ENCODE measurements around the gene BRD9. TPM values are rescaled to one million over a fixed set of nuclear protein-coding genes. Genes with fewer than 3 reads are reported as not detected.

Gene BRD9
- total and polyA plus RNA-seq, 9 of the 15 experiments (the other 6 are each of a cell fraction or from before 2014, with no cell fraction given), result 2.4 to 68.7 (median 44.9) TPM

- Histone ChIP-seq H3K36me3 (ENCODE audit: control insufficient read depth, insufficient read depth, low read length) (peaks cover 45% of the 10 kb centered on the region; the same call in 2 of the 3 replicates), H3K4me1 (replicated peaks in 1 of 2; ENCODE audit: control insufficient read depth in 2 of 2, insufficient read depth in 2 of 2, low read length in 2 of 2) (peaks cover 0 to 39% of the 10 kb centered on the region in 2 experiments; a peak in 2 of 5 replicates), H3K9ac (ENCODE audit: insufficient read depth in 1 of 2, low read depth in 2 of 2, low read length in 2 of 2) (peak overlapping the region in 1 of 2 experiments; percentile 64; a peak in 1 of 4 replicates), H3K27me3 (ENCODE audit: control insufficient read depth in 2 of 2, insufficient read depth in 2 of 2, low read length in 2 of 2) (no peaks in the 10 kb centered on the region), H3K4me2 (ENCODE audit: insufficient read depth, low read length) (no peak overlapping the region), H3K9me1 (ENCODE audit: control insufficient read depth, insufficient read depth, low read length) (no peaks in the 10 kb centered on the region), H3K9me3 (replicated peaks; ENCODE audit: control insufficient read depth, insufficient read depth, low read depth, low read length) (no peaks in the 10 kb centered on the region), H3K79me2 (ENCODE audit: control insufficient read depth, insufficient read depth, low read length) (no peaks in the 10 kb centered on the region), H3K27ac (ENCODE audit: extremely low read depth, low read depth, low read length) (no peak overlapping the region), H2AFZ (ENCODE audit: low read depth, low read length) (no peak overlapping the region), H4K20me1 (replicated peaks; ENCODE audit: control insufficient read depth, insufficient read depth, low read length) (peaks cover 19% of the 10 kb centered on the region), H3K4me3 (no peak overlapping the region)
- WGBS (ENCODE audit: insufficient coverage, low coverage, missing lambda C conversion rate), result 80% methylated on average over 21 of the region's 22 CpGs
- TF ChIP-seq POLR2B (IDR thresholded peaks at IDR 0.05; ENCODE audit: low read depth, partially characterized antibody), result peak; percentile 7
- 0 out of 2 replicates have a peak, but pooled peaks have one; percentile 16 for TF ChIP-seq TFAP4 (CRISPR knock-in tag; IDR thresholded peaks at IDR 0.05; ENCODE audit: borderline replicate concordance)
- TF ChIP-seq FOSL1 (tag; conservative IDR thresholded peaks at IDR 0.05), result no peak
- peak; percentile 29; the same call in 1 of the 2 replicates for TF ChIP-seq RBFOX2 (IDR thresholded peaks at IDR 0.05; ENCODE audit: low read depth, low read length)
- peak; percentile 69 for TF ChIP-seq SNRNP70 (optimal IDR thresholded peaks at IDR 0.05; ENCODE audit: low read depth, low read length)
- peak; percentile 37 for TF ChIP-seq RBM22 (IDR thresholded peaks at IDR 0.05; ENCODE audit: low read depth, low read length, poor library complexity, severe bottlenecking)
- no peak for TF ChIP-seq XRCC3 (IDR thresholded peaks at IDR 0.05)
- no peak for TF ChIP-seq GTF2B (IDR thresholded peaks at IDR 0.05; ENCODE audit: extremely low read depth, insufficient read length)
- 0 out of 2 replicates have a peak, but pooled peaks have one; percentile 13 for TF ChIP-seq POLR2AphosphoS2 (IDR thresholded peaks at IDR 0.05; ENCODE audit: low read length)
- TF ChIP-seq POLR2G (IDR thresholded peaks at IDR 0.05; ENCODE audit: low read depth, low read length), result peak; percentile 76
- no peak for TF ChIP-seq ZNF143 (CRISPR knock-in tag; IDR thresholded peaks at IDR 0.05)
- ChIA-PET CTCF (ENCODE audit: low intra/inter-chr PET ratio) (no interaction called here), POLR2A (interaction anchor here (0.6 to 1.2 kb wide), 5 partner anchors 7 to 179 kb away, joined by 3 to 8 read pairs (median 4); no protein-coding TSS in a partner anchor)
- in situ Hi-C loops (cut with MboI) (no loop called here), intact Hi-C loops (cut with micrococcal nuclease) (no loop called here)
- ATAC-seq, result peak; percentile 5
- no TSS peak for BruUV-seq (replicated peaks)
- no peak for FAIRE-seq
- DNase-seq (ENCODE audit: extremely low read depth in 1 of 4, low spot score in 3 of 4), result peak in 1 of 4 experiments; percentile 28
Observed at GRCh38 chr5:861442-862366, 30.9 kb downstream of the BRD9 start.

All from K562 (cell line).